ENCODE results near the gene GRM2. TPM values are rescaled to one million over a fixed set of nuclear protein-coding genes. Genes with fewer than 3 reads are reported as not detected.
A peak's percentile ranks its signal among the peaks of the same experiment; 100 is the strongest.

Gene GRM2
- total and polyA plus RNA-seq, 12 donors = 0.04 to 0.48 (median 0.17) TPM; not detected in 3

- intact Hi-C loops (cut with DNase I) = loop anchor here in 1 of 2 donors (5.0 kb wide), 1 partner anchor 161 kb away; no protein-coding TSS in a partner anchor
- Histone ChIP-seq H3K4me1 (replicated peaks in 1 of 2) (peaks cover 14 to 37% of the 10 kb centered on the region in 2 donors), H3K9me3 (replicated peaks in 1 of 3) (no peaks in the 10 kb centered on the region), H3K27me3 (no peaks in the 10 kb centered on the region), H3K36me3 (replicated peaks in 1 of 2) (no peaks in the 10 kb centered on the region), H3K27ac (peak overlapping the region in 2 of 5 donors; percentile 0 to 35), H3K4me3 (no peak overlapping the region)
- TF ChIP-seq POLR2A (IDR thresholded peaks at IDR 0.05) (no peak), CTCF (IDR thresholded peaks at IDR 0.05) (no peak)
- DNase-seq = peak in 2 of 7 donors; percentile 27 to 52
- 98 to 100% (median 100%) methylated on average over 1 of the region's 1 CpG for WGBS, 4 donors
Observed at GRCh38 chr3:51668756-51669155, 38.1 kb upstream of the GRM2 start.

GRCh38 chr3:51669241-51670052, 37.4 kb upstream of the GRM2 start:
- intact Hi-C loops (cut with DNase I) = loop anchor here in 1 of 2 donors (5.0 to 10.0 kb wide), 2 partner anchors 162 to 275 kb away; partner anchors contain the start of gene RBM15B
- H3K27ac ChIP-seq = peak overlapping the region in 3 of 5 donors; percentile 0 to 35 (median 14)
- peaks cover 14 to 37% of the 10 kb centered on the region in 2 donors for H3K4me1 ChIP-seq (replicated peaks in 1 of 2)
- no peaks in the 10 kb centered on the region for H3K9me3 ChIP-seq (replicated peaks in 1 of 3)
- DNase-seq = peak; percentile 86 to 98 (median 94)
- H3K36me3 ChIP-seq (replicated peaks in 1 of 2) = no peaks in the 10 kb centered on the region
- TF ChIP-seq CTCF (IDR thresholded peaks at IDR 0.05) (peak; percentile 87 to 97 (median 94)), POLR2A (IDR thresholded peaks at IDR 0.05) (no peak)
- H3K4me3 ChIP-seq = no peak overlapping the region
- WGBS, 4 donors = 46 to 62% (median 48%) methylated on average over 7 to 9 of the region's 9 CpGs
- no peaks in the 10 kb centered on the region for H3K27me3 ChIP-seq

- peaks cover 14 to 41% of the 10 kb centered on the region in 2 donors for H3K4me1 ChIP-seq (replicated peaks in 1 of 2)
- peak in 2 of 7 donors; percentile 27 to 51 for DNase-seq
- H3K27ac ChIP-seq = peak overlapping the region; percentile 90 to 96 (median 93)
- H3K9me3 ChIP-seq (replicated peaks in 1 of 3) = no peaks in the 10 kb centered on the region
- WGBS, 4 donors = 63 to 68% (median 65%) methylated on average over 15 of the region's 15 CpGs
- peaks cover 0 to 7% of the 10 kb centered on the region in 2 donors for H3K36me3 ChIP-seq (replicated peaks in 1 of 2)
- H3K27me3 ChIP-seq = no peaks in the 10 kb centered on the region
- intact Hi-C loops (cut with DNase I) = loop anchor here in 1 of 2 donors (10.0 kb wide), 1 partner anchor 275 kb away; the partner anchor contains the start of gene RBM15B
- TF ChIP-seq POLR2A (IDR thresholded peaks at IDR 0.05) (no peak), CTCF (IDR thresholded peaks at IDR 0.05) (no peak)
- H3K4me3 ChIP-seq = peak overlapping the region in 1 of 4 donors; percentile 85
Observed at GRCh38 chr3:51670053-51670822, 36.6 kb upstream of the GRM2 start.

All from adrenal gland (tissue), 12 donors.